Subcutaneous adipose tissue (tissue), 4 donors: ENCODE measurements around the gene CMC1. TPM values are rescaled to one million over a fixed set of nuclear protein-coding genes. Genes with fewer than 3 reads are reported as not detected.

ENCODE experiments used
- CTCF ChIP-seq: fragments of 450-650 bp; IDR thresholded peaks from one replicate; pipeline ENCODE4 v1.5.1; 2016; ENCODE audit warnings: low read depth, mild to moderate bottlenecking, control low read depth, antibody characterized with exemption, moderate library complexity
- total RNA-seq, 4 donors: library from RNA; depleted of rRNA; stranded (reverse); fragments of >200 nt; gene quantifications; one replicate each; pipeline ENCODE4 v1.1.0, GENCODE V29; 2016

Gene CMC1
- total RNA-seq, 4 donors from 2014 or later: 10.9 to 17.6 (median 13.8) TPM

GRCh38 chr3:28232659-28233058 lies 8.8 kb upstream of the CMC1 start:
- no peak for TF ChIP-seq CTCF

- TF ChIP-seq CTCF: no peak
Observed at GRCh38 chr3:28234454-28234853, 7.0 kb upstream of the CMC1 start.

GRCh38 chr3:28239108-28239507 lies 2.3 kb upstream of the CMC1 start:
- TF ChIP-seq CTCF: no peak

GRCh38 chr3:28240441-28240840 lies 978 bp upstream of the CMC1 start:
- no peak for TF ChIP-seq CTCF

- TF ChIP-seq CTCF: no peak
Observed at GRCh38 chr3:28242519-28242918, 1.1 kb downstream of the CMC1 start.

- TF ChIP-seq CTCF: no peak
Observed at GRCh38 chr3:28243424-28244106, 2.1 kb downstream of the CMC1 start.

- no peak for TF ChIP-seq CTCF
Observed at GRCh38 chr3:28244491-28244890, 3.1 kb downstream of the CMC1 start.
